8988T (cell line): ENCODE measurements around the gene MOB3C.

ENCODE experiments used
- DNase-seq: peaks from one replicate; pipeline ENCODE4 v3.0.0; 2011

The MOB3C gene

DNA sequence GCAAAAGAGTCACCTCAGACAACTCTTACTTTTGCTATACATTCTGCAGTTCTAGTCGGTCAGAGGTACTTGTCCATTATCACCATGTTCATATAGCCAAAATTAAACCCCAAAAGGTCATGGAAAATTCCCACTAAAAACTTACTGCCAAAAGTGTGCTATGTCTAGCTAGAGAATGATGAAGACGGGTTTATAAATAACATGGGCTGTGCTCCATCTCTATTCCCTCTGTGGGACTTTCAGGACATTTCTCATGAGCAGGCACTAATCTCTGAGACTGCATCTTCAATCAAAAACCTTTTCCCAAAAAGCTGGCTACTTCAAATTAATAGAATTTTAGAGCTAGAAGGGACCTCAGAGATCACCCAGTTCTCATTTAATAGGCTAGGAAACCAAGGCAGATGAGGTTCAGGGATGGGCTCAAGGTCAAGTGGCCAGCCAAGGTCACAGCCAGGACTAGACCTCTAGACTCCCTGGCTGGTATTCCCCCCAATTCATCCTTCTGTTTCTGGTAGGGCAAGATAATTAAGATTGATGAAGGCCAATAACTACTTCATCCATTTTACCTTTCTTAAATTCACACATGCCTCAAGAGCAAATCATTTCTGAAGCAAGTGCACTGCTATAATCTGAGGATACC is 21.0 kb upstream of the MOB3C start:
- DNase-seq = no peak

- DNase-seq = no peak
Observed at GRCh38 chr1:46635205-46635604, 18.6 kb upstream of the MOB3C start.

DNA sequence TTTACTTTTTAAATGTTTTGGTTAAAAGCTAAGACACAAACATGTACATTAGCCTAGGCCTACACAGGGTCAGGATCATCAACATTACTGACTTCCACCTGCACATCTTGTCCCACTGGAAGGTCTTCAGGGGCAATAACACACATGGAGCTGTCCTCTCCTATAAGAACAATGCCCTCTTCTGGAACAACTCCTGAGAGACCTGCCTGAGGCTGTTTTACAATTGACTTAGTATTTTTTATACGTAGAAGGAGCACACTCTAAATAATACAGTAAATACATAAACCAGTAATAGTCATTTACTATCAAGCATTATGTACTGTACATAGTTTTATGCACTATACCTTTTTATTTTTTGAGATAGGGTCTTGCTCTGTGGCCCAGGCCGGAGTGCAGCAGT is 14.1 kb upstream of the MOB3C start:
- no peak for DNase-seq

DNA sequence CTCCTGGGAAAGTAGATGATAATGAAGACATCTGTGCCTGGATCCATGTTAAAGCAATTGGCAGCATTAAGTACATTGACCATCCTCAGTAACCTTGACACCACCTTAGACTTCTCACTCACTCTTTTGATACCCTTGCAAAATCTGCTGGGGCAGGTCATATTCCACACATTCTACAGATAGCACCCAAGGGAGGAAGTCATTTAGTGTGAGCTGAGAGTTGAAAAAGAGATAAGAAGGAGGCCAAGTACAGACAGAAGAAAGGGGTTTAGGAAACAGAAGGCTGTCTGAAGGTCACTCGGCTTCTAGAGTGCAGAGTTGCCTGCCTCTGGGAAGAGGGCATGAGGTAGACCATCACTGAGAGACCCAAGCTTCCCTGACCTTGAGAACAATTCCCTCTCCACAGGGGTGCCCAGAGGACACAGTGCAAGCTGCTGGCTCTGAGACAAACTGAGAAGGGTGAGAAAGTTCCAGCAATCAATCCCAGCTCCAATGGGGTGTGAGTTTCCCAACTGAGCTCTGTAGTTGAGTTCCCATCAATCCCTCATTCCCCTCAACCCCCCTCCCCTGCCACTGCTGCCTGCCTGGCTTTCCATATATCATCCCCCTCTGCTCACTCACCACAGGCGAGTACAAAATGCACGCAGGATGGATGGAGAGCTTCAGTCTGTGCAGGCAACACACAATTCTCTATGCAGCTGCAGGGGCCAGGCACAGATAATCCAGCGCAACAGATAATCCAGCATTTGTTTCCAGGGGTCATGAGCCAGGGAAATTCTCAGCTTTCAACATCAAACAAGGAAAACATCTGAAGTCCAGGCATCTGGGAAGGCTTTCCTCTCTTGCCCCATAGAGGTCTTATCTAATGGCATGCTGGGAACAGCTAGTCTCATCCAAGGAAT is 7.4 kb upstream of the MOB3C start:
- no peak for DNase-seq

DNA sequence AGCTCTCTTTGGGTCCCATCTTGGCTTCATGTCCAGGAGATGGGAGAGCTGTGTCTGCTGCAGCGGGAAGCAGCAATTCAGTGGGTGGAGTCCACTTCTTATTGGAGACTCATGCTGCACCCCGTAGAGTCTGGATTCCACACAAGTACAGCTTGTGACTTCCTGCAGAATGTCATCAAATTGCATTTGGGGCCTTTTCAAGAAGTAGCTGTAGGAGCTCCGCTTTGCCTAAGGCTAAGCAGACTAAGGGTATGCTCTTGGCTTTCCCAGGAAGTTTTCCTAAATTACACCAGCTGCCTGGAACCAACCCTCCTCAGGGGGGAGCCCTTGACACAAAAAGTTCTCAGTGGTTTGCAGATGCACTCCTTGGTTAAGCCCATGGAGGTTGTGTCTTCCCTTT is 5.7 kb upstream of the MOB3C start:
- DNase-seq = no peak

DNA sequence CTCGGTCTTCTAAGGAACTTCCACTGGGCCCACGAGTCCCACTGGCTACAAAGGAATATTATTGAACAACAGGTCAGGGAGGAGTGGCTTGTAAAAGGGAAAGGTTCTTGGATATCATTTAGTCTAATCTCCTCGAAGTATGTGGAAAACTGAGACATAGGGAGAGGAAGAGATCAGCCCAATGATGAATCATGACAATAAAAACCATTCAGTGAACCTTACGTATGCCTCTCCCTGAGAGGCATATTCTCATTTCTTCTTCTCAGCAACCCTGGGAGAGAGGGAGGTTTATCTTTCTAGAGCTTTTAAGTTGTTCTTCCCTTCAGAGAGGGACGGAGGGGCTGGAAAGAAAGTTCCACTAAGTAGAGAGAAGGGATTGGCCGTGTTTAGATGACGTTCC is 5.3 kb upstream of the MOB3C start:
- no peak for DNase-seq

GRCh38 chr1:46619656-46620258 is 3.1 kb upstream of the MOB3C start:
- no peak for DNase-seq

- no peak for DNase-seq
Observed at GRCh38 chr1:46618754-46619415, 2.3 kb upstream of the MOB3C start.

DNA sequence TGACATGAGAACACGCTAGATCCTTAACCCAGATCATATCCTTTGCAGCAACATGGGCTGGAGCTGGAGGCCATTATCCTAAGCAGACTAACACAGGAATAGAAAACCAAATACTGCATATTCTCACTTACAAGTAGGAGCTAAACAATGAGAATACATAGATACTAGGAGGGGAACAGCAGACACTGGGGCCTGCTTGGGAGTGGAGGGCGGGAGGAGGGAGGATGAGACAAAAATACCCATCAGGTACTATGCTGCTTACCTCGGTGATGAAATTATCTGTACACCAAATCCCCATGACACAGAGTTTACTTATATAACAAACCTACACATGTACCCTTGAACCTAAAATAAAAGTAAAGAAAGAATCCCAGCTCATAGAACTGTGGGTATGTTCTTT is 1.2 kb upstream of the MOB3C start:
- no peak for DNase-seq

- no peak for DNase-seq
Observed at GRCh38 chr1:46617108-46617800, 643 bp upstream of the MOB3C start.

GRCh38 chr1:46615735-46616134 is 876 bp downstream of the MOB3C start:
- no peak for DNase-seq

DNA sequence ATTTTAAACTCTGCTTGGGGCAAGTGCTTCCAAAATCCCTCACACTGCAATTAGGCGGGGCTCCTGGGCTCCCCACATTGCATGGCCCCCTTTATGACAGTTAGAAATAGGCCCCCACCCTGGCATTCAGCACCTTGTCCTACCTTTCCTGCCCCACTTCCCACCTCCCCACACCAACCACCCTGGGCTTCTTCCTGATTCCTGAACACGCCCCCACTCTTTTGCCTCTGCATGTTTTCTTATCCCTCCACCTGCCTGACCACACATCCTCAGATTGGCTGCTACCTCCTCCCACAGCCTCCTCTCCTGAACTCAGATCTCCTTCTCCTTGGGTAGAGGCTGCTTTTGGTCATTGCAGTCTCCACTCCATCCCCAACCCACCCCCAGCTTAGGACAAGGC is 1.5 kb downstream of the MOB3C start:
- no peak for DNase-seq

DNA sequence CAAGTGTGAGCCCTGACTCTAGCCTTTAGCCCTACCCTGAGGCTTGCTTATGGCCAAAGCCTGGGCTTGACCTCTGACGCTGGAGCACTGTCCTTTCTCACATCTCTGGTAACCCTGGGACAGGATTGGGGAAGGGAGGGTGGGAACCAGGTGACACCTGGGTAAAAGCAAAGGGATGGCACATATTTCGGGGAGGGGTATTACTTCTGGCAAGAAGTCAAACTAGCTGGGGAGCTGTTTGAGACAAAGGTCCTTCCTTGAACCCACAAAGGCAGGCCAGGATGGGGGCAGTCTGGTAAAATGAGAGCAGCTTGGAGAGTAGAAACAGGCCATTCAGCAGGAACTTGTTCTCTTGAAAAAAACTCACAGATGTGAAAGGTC is 2.0 kb downstream of the MOB3C start:
- no peak for DNase-seq

DNA sequence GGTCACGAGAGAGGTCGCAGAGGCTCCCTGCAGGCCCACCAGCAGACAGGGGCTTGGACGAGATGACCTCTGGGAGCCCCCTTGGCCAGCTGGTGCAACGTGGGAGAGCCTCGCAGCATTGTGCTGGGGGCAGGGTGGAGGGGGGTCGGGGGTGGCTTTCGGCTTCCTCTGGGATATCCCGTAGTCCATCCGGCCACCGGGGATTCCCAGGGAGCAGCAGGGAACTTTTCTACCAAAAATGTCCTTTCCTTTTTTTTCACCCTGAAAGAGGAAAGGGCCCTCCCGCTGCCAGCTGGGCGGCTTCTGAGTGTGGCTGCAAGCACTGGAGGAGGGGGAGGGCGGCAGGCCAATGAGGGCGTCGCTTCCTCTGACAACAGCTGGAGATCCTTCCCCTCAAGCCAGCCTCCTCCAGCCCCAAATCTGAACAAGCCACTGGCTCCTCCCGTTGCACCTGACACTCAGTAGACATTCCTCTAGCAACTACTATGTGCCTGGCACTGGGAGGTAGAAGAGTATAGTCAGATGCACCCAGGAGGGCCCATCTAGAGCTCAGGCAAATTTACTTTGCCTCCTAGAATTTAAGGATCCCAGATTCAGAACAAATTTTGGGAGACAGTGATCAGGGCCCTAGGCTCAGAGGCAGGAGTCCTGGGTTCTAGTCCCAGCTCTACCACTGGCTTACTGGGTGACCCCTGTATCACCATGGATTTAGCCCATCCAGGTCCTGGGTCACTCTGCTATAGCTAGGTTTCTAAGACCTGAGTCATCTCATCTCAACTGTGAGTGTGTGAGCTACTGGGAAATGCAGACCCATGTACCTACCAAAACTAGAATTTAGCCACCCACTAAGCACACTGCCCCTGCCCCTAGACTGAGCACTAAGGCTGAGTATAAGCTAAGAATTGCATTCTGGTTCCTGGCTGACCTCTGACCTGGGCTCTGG is 2.7 kb downstream of the MOB3C start:
- no peak for DNase-seq

DNA sequence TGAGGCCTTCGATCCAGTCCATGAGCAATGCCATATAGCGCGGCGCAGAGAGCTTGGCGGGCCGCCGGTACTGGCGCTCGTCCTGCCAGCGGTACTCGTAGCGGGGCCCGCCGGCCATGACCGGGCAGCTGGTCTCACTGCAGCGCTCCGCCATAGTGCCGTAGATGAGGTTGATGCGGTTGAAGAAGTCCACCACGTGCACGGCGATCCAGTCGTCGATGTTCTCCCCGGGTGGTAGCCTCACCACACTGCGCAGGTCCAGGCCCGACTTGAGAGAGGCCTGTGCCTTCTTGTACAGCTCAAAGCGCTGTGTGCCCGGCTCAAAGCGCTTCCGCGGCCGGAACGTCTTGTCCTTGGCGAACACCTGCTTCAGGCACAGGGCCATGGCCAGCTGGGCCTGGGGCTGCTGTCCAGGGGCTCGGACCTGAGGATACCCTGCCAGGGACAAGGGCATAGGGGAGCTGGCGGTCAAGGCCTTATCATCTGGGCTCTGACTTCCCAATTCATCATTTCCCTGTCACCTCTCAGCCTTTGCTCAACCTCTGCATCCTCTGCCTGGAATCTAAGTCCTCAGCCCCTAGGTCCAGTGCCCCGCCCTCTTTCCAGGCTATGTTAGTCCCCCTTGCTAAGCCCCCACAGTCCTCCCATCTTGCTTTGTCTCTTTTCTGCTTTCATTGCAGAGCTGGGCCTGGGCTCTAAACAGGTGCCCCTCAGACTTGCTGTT is 3.5 kb downstream of the MOB3C start:
- no peak for DNase-seq

DNA sequence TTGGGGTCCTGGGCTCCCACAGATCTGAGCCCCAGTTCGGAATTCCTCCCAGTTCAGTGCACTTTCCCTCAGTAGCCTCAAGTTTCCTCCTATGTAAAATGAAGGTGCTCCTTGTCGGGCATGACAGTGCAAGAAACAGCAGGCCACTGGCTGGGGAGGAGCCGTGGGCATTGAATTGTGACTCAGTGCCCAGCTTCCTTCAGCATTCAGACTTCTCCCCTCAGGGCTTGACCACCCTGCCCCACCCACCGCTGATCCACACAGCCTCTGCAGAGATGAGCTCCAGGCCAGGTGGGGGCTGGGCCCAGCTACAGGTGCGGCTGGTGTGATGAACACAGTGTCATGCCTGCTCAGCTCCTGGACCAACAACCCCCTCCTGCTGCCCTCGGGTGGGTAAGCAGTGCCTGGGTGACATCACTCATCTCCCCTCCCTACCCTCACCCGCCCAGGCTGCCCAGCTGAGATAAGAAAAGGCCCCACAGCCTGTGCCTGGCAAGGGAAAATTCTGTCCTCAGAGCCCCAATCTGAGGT is 4.9 kb downstream of the MOB3C start:
- no peak for DNase-seq

DNA sequence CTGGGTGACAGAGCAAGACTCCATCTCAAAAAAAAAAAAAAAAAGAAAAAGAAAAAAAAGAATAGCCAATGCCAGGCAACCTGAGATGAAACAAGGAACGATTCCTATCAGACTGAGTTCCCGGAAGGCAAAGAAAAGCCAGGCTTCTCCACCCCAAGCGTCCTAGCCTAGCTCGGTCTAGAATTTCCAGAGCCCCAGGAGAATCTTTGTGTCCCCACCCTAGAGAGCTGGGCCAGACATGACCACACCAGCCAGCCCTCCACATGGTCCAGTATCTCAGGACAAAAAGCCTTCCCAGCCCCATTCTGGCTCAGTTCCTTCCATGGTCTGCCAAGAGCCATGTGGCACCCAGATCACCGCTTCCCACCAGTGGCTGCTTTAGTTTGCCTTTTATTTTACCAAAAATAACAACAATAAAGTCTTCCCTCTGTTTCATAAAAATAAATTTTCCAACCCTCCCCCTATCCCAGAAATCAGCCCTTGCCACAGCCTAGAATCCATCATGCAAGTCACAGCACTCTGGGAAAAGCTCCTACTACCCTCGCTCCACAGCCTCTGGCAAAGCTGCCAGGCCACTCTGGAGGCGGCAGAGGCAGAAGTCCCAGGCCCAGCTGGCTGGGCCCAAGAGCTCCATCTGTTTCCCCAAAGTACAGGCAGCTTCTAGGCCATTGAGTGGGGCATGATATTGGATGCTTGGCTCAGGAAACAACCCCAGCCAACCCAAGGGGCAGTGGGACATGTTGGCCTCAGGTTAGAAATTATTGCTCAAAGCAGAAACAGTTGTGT is 9.1 kb downstream of the MOB3C start:
- DNase-seq = no peak

DNA sequence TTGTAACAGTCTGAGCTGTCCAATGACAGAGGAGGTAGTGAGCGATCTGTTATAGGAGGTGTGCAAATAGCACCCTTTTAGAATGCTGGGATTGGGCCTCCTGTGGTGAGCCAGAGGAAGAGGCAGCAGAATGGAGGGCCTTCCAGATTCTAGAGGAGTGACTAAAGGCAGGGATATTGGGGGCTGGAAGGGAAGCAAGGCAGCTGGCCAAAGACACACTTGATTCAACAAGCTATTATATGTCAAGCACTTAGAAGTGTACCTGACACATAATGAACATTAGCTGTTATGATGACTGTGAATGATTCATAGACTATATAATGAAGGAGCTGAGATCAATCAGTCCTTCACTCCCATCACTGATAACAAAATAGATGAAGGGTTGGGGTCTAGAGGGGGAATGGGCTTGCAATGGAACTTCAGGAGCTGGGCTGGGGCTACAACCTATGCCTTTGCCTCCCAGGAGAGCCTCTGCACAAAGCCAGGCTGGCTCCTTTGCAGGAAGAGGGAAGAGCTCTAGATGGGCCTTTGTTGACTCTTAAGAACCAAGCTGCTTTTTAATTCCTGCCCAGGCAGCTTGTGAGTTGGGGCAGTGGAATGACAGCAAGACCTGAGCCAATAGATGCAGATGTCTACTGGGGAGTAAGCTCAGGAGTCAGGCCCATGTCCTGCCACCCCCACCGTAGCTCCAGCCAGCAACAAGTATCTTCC is 10.2 kb downstream of the MOB3C start:
- no peak for DNase-seq

DNA sequence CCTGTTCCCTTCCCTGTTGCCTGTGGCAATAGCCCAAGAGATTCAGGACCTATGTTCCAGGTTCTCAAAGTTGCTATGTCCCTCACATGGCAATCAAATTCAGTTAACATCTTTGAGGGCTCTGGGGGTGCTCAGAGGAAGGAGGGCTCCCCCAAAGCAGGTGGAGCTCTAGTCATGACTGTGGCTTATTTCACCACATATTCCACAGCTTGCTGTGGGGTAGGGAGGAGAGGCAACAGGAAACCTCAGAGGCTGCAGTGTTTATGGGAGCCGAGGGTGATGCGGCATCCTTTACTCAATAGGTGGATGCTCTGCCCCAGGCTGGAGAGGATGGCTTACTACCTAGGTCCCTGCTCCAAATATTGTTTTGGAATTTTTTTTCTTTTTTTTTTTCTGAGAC is 11.4 kb downstream of the MOB3C start:
- DNase-seq = no peak
